SK-N-SH (cell line): ENCODE measurements around the gene SLC6A9. TPM values are rescaled to one million over a fixed set of nuclear protein-coding genes. Genes with fewer than 3 reads are reported as not detected.

Experiments used
- CTCF ChIA-PET: fragments of 300-600, 350-600 bp; formaldehyde crosslinking; extraction: SDS; loops from one replicate; lab custom pipeline; 2021; lab: Yijun Ruan, JAX
- POLR2A ChIA-PET: fragments of 350-600 bp; sonication (Branson Sonifier 250); formaldehyde crosslinking; extraction: SDS; loops from one replicate; lab custom pipeline; 2020; ENCODE audit warnings: antibody characterized with exemption, inconsistent platforms; lab: Yijun Ruan, JAX
- DNase-seq: peaks from one replicate; pipeline ENCODE4 v3.0.0; 2012
- H2AFZ ChIP-seq: fragments of 200-600 bp; sonication (generic); 2 replicates; pipeline ENCODE4 v1.8.1; 2016; ENCODE audit warnings: antibody characterized with exemption, mild to moderate bottlenecking, low read depth
- H3F3A ChIP-seq: fragments of 200-600 bp; sonication (generic); replicated peaks from 2 replicates; pipeline ENCODE3; 2016; ENCODE audit warnings: antibody characterized with exemption, mild to moderate bottlenecking; ENCODE audit not compliant: insufficient read depth
- H3K27ac ChIP-seq, 2 experiments: fragments of 200-500 bp in 1 of 2; fragments of 200-600 bp in 1 of 2; sonication (Bioruptor generic) in 1 of 2; sonication (generic), shearing (Covaris generic) in 1 of 2; 2 replicates each; pipeline versions ENCODE4 v1.5.1 to v1.6.1; 2014 to 2016; ENCODE audit warnings: low read depth in 2 of 2, inconsistent platforms in 1 of 2, low read length in 1 of 2, mild to moderate bottlenecking in 1 of 2, mixed read lengths in 1 of 2
- H3K27me3 ChIP-seq: fragments of 200-600 bp; sonication (generic), shearing (Covaris generic); 2 replicates; pipeline ENCODE4 v1.6.1; 2016; ENCODE audit warnings: mixed run types; ENCODE audit not compliant: insufficient read depth
- H3K36me3 ChIP-seq, 2 experiments: fragments of 200-500 bp in 1 of 2; fragments of 200-600 bp in 1 of 2; sonication (Bioruptor generic) in 1 of 2; sonication (generic) in 1 of 2; replicated peaks in 1 of 2; 2 replicates each; pipeline versions ENCODE3 to v1.5.1; 2014 to 2016; ENCODE audit warnings: low read length in 1 of 2, mild to moderate bottlenecking in 1 of 2; ENCODE audit not compliant: insufficient read depth in 2 of 2, control insufficient read depth in 1 of 2
- H3K4me1 ChIP-seq, 2 experiments: fragments of 200-500 bp in 1 of 2; fragments of 200-600 bp in 1 of 2; sonication (Bioruptor generic) in 1 of 2; sonication (generic), shearing (Covaris generic) in 1 of 2; 2 replicates each; pipeline versions ENCODE4 v1.5.1 to v1.6.1; 2014 to 2016; ENCODE audit warnings: low read depth in 1 of 2, low read length in 1 of 2, mixed run types in 1 of 2; ENCODE audit not compliant: insufficient read depth in 2 of 2, control insufficient read depth in 1 of 2
- H3K4me2 ChIP-seq: fragments of 200-600 bp; sonication (generic), shearing (Covaris generic); 2 replicates; pipeline ENCODE4 v1.6.1; 2017; ENCODE audit warnings: mixed run types
- H3K4me3 ChIP-seq, 2 experiments: fragments of 200-500 bp in 1 of 2; fragments of 200-600 bp in 1 of 2; sonication (Bioruptor generic) in 1 of 2; sonication (generic), shearing (Covaris generic) in 1 of 2; 2 replicates each; pipeline versions ENCODE4 v1.5.1 to v1.8.1; 2014 to 2016; ENCODE audit warnings: low read depth in 2 of 2, inconsistent platforms in 1 of 2, low read length in 1 of 2, mild to moderate bottlenecking in 1 of 2, mixed read lengths in 1 of 2, moderate library complexity in 1 of 2
- H3K79me2 ChIP-seq: fragments of 200-600 bp; sonication (generic); 2 replicates; pipeline ENCODE4 v1.8.1; 2017; ENCODE audit warnings: mild to moderate bottlenecking; ENCODE audit not compliant: insufficient read depth
- H3K9ac ChIP-seq: fragments of 200-600 bp; sonication (generic); 2 replicates; pipeline ENCODE4 v1.6.1; 2017; ENCODE audit warnings: mixed run types
- H3K9me2 ChIP-seq: fragments of 200-600 bp; sonication (generic); 2 replicates; pipeline ENCODE4 v1.6.1; 2017; ENCODE audit warnings: mixed run types
- H3K9me3 ChIP-seq: fragments of 200-600 bp; sonication (generic); 2 replicates; pipeline ENCODE4 v1.6.1; 2017; ENCODE audit warnings: mixed run types, mild to moderate bottlenecking, moderate library complexity
- H4K20me1 ChIP-seq: fragments of 200-600 bp; sonication (generic); 2 replicates; pipeline ENCODE4 v1.6.1; 2017; ENCODE audit warnings: mild to moderate bottlenecking, mixed run types; ENCODE audit not compliant: insufficient read depth
- CHD2 ChIP-seq: fragments of 150-350 bp; IDR thresholded peaks from 2 replicates; pipeline ENCODE4 v1.6.1; 2018; ENCODE audit warnings: low read length; ENCODE audit not compliant: partially characterized antibody
- ELF1 ChIP-seq: IDR thresholded peaks from 2 replicates; pipeline ENCODE4 v1.4.0; 2012
- EZH2phosphoT487 ChIP-seq: fragments of 200-600 bp; sonication (generic); IDR thresholded peaks from 2 replicates; pipeline ENCODE4 v1.6.1; 2017; ENCODE audit warnings: low read depth, mixed run types, mild to moderate bottlenecking, antibody characterized with exemption, moderate library complexity, borderline replicate concordance
- FOSL2 ChIP-seq: IDR thresholded peaks from 2 replicates; pipeline ENCODE4 v1.4.0; 2012; ENCODE audit warnings: low read depth, mild to moderate bottlenecking, moderate library complexity, borderline replicate concordance
- FOXJ3 ChIP-seq: sonication (generic); formaldehyde crosslinking; IDR thresholded peaks from 2 replicates; pipeline ENCODE4 v1.5.1; 2020; ENCODE audit warnings: mild to moderate bottlenecking, missing genetic modification reagents
- FOXM1 ChIP-seq: IDR thresholded peaks from 2 replicates; pipeline ENCODE4 v1.4.0; 2012; ENCODE audit warnings: low read depth, mild to moderate bottlenecking
- GATA2 ChIP-seq: sonication (generic); formaldehyde crosslinking; IDR thresholded peaks from 2 replicates; pipeline ENCODE4 v1.5.0; 2020; ENCODE audit warnings: mild to moderate bottlenecking, missing genetic modification reagents
- IRF3 ChIP-seq: fragments of 150-350 bp; IDR thresholded peaks from 2 replicates; pipeline ENCODE4 v1.6.1; 2016; ENCODE audit warnings: mild to moderate bottlenecking, low read depth, low read length
- MAX ChIP-seq: IDR thresholded peaks from 2 replicates; pipeline ENCODE4 v1.4.0; 2012; ENCODE audit warnings: low read depth
- MEF2A ChIP-seq: IDR thresholded peaks from 2 replicates; pipeline ENCODE4 v1.4.0; 2012; ENCODE audit warnings: low read depth, borderline replicate concordance
- PBX3 ChIP-seq: IDR thresholded peaks from 2 replicates; pipeline ENCODE4; 2012
- POLR2AphosphoS5 ChIP-seq: IDR thresholded peaks from 2 replicates; pipeline ENCODE4 v1.6.1; 2012; ENCODE audit warnings: low read depth, low read length
- RCOR1 ChIP-seq: fragments of 150-350 bp; IDR thresholded peaks from 2 replicates; pipeline ENCODE4 v1.6.1; 2017; ENCODE audit warnings: antibody characterized with exemption, low read length
- REST ChIP-seq: IDR thresholded peaks from 2 replicates; pipeline ENCODE4 v1.6.1; 2012; ENCODE audit warnings: mild to moderate bottlenecking, low read depth, low read length, moderate library complexity
- SMC3 ChIP-seq: IDR thresholded peaks from 2 replicates; pipeline ENCODE4 v1.6.1; 2012; ENCODE audit warnings: low read depth, low read length, improper control_type of control experiment
- TAF1 ChIP-seq: IDR thresholded peaks from 2 replicates; pipeline ENCODE4 v1.6.1; 2012; ENCODE audit warnings: low read depth, mild to moderate bottlenecking, low read length, moderate library complexity, borderline replicate concordance
- TCF12 ChIP-seq: IDR thresholded peaks from 2 replicates; pipeline ENCODE4 v1.4.0; 2012
- TEAD4 ChIP-seq: IDR thresholded peaks from 2 replicates; pipeline ENCODE4 v1.4.0; 2012; ENCODE audit warnings: mild to moderate bottlenecking, borderline replicate concordance; ENCODE audit not compliant: insufficient read depth
- USF1 ChIP-seq: IDR thresholded peaks from 2 replicates; pipeline ENCODE4 v1.4.0; 2012; ENCODE audit warnings: low read depth, borderline replicate concordance
- USF2 ChIP-seq: fragments of 150-350 bp; IDR thresholded peaks from 2 replicates; pipeline ENCODE4 v1.6.1; 2017; ENCODE audit warnings: antibody characterized with exemption, low read length, low read depth, borderline replicate concordance
- YY1 ChIP-seq: IDR thresholded peaks from 2 replicates; pipeline ENCODE4 v1.4.0; 2012; ENCODE audit warnings: low read depth, mild to moderate bottlenecking
- whole genome bisulfite sequencing: methylation state at CpG from one replicate; pipeline ENCODE4 v1.1.6; 2017; ENCODE audit warnings: low lambda C conversion rate; 5-methylcytosine and 5-hydroxymethylcytosine counted together
- polyA plus RNA-seq, 3 experiments: library from polyadenylated mRNA; depleted of rRNA; stranded (reverse); fragments of >200 nt; gene quantifications; 2 replicates each; pipeline ENCODE4 v1.2.3, GENCODE V29; 2012

The SLC6A9 gene
- polyA plus RNA-seq, 1 of the 3 experiments (the other 2 are of a cell fraction): 3.9 TPM

GRCh38 chr1:43982241-43982640 lies 49.0 kb downstream of the SLC6A9 start (continued):
- no peak for TF ChIP-seq SMC3
- TF ChIP-seq TEAD4: no peak
- TF ChIP-seq REST: no peak
- TF ChIP-seq IRF3: no peak
- no peak for TF ChIP-seq YY1
- TF ChIP-seq MAX: no peak
- no peak for TF ChIP-seq POLR2AphosphoS5

- Histone ChIP-seq H3K36me3 (peaks cover 15 to 33% of the 10 kb centered on the region in 2 experiments), H3K27ac (no peak overlapping the region), H3K4me1 (peaks cover 0 to 29% of the 10 kb centered on the region in 2 experiments; a peak in 1 of 4 replicates), H3K27me3 (no peaks in the 10 kb centered on the region), H2AFZ (no peak overlapping the region), H4K20me1 (peaks cover 10% of the 10 kb centered on the region)
- CTCF ChIA-PET: interaction anchor here (1.3 kb wide), 1 partner anchor 55 kb away, joined by 3 read pairs; no protein-coding TSS in a partner anchor
- TF ChIP-seq MEF2A (no peak), POLR2AphosphoS5 (no peak), PBX3 (no peak), CHD2 (no peak), RCOR1 (no peak), FOXM1 (no peak), EZH2phosphoT487 (no peak), TAF1 (no peak), FOSL2 (no peak), TCF12 (no peak), TEAD4 (no peak), USF2 (no peak), USF1 (no peak), MAX (no peak), ELF1 (no peak), GATA2 (CRISPR knock-in tag) (no peak), FOXJ3 (no peak), YY1 (no peak)
- TF ChIP-seq, all 33 proteins: peak for 0
- no peak for DNase-seq
- H3K9me3 ChIP-seq: no peaks in the 10 kb centered on the region
- POLR2A ChIA-PET: no interaction called here
- 0 out of 2 replicates have a peak overlapping the region, but pooled peaks have one; percentile 94 for H3K4me2 ChIP-seq
- H3K9me2 ChIP-seq: no peaks in the 10 kb centered on the region
- peaks cover 55% of the 10 kb centered on the region for H3K79me2 ChIP-seq
- 98% methylated on average over 11 of the region's 20 CpGs for WGBS
- no peak overlapping the region for H3K4me3 ChIP-seq
- no peak overlapping the region for H3K9ac ChIP-seq
- H3F3A ChIP-seq: peaks cover 4% of the 10 kb centered on the region
Observed at GRCh38 chr1:43981636-43982035, 49.6 kb downstream of the SLC6A9 start.
